ENCODE data around the gene PLCB2.

The PLCB2 gene

DNA sequence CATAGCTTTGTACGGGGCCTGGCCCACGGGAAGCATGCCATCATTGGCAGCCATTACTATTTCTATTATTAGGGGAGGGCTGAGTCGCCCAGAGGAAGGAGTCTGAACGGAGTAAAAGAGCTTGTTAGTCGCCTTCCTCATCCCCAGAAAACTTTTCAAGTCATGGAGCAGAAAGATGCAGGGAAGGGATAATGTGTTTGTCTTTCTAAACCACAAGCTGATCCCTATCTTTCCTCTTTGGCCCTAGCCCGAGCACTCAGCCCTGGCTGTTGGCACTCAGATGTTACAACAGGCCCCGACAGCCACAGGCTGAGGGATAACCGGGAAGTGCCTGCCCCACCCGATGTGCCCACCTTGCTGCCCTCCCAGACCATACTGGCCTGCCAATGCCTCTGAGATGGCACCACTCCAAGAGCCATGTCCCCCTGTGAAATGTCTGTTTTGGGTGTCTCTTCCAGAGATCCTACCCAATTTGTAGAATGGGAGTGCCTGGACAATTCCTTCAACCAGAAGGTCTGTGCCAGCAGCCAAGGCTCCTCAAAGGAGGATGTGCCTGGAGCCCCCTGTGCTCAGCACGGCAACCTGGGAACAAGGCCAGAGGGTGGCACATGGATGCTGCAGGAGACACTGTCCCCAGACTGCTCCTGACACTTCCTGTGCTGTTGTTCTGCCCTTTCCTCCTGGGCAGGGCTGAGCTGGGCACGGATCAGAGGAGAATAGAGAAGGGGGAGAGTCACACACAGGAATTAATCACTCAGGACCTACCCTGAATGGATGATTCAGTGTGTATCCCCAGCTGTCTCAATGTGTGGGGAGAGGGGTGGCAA is 58.0 kb downstream of the PLCB2 start:
- H3K36me3 Mint-ChIP-seq: no peaks in the 10 kb centered on the region
- peaks cover 20% of the 10 kb centered on the region for H3K27me3 Mint-ChIP-seq
- H3K4me1 Mint-ChIP-seq: peaks cover 6% of the 10 kb centered on the region
- H3K9me3 Mint-ChIP-seq: no peaks in the 10 kb centered on the region
- H3K27ac Mint-ChIP-seq: no peak overlapping the region
- no peak overlapping the region for H3K4me3 Mint-ChIP-seq

GRCh38 chr15:40248006-40248783 is 59.5 kb downstream of the PLCB2 start:
- no peak overlapping the region for H3K27ac Mint-ChIP-seq
- no peaks in the 10 kb centered on the region for H3K36me3 Mint-ChIP-seq
- no peak overlapping the region for H3K4me3 Mint-ChIP-seq
- H3K4me1 Mint-ChIP-seq: peaks cover 4% of the 10 kb centered on the region
- H3K9me3 Mint-ChIP-seq: no peaks in the 10 kb centered on the region
- peaks cover 8% of the 10 kb centered on the region for H3K27me3 Mint-ChIP-seq

DNA sequence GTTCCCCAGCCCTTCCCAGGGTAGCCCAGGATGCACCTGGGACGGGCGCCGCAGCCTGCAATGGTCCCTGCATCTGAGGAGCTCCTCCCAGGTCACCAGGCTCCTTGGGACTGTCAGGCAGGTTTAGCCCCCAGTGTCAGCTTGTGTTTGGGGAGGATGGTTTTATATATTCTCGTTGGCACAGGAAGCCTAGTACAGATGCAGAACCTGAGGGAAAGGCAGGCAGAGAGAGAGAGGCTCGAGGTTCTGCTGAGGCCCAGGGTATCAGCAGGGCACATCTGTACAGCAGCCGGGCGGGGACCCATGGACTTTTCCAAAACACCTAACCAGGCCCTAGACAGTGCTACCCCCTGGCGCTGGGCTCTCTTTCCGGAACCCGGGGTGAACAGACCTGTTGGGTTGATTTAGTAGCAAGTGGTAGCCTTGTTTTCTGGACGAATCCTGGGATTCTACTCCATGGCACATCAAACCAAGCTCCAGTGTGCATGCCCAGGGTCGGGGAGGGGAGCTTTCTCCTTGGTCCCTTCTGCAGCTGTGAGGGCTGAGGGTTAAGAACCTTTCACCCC is 60.2 kb downstream of the PLCB2 start:
- Mint-ChIP-seq H3K9me3 (no peaks in the 10 kb centered on the region), H3K36me3 (no peaks in the 10 kb centered on the region), H3K27me3 (peaks cover 5% of the 10 kb centered on the region), H3K4me1 (no peaks in the 10 kb centered on the region), H3K4me3 (no peak overlapping the region), H3K27ac (no peak overlapping the region)

- Mint-ChIP-seq H3K36me3 (no peaks in the 10 kb centered on the region), H3K4me1 (no peaks in the 10 kb centered on the region), H3K4me3 (no peak overlapping the region), H3K27ac (no peak overlapping the region), H3K9me3 (no peaks in the 10 kb centered on the region), H3K27me3 (peaks cover 5% of the 10 kb centered on the region)
These were observed 61.0 kb downstream of the PLCB2 start for GRCh38 chr15:40246496-40247280.

GRCh38 chr15:40245666-40246450 is 61.9 kb downstream of the PLCB2 start:
- Mint-ChIP-seq H3K9me3 (no peaks in the 10 kb centered on the region), H3K36me3 (no peaks in the 10 kb centered on the region)

DNA sequence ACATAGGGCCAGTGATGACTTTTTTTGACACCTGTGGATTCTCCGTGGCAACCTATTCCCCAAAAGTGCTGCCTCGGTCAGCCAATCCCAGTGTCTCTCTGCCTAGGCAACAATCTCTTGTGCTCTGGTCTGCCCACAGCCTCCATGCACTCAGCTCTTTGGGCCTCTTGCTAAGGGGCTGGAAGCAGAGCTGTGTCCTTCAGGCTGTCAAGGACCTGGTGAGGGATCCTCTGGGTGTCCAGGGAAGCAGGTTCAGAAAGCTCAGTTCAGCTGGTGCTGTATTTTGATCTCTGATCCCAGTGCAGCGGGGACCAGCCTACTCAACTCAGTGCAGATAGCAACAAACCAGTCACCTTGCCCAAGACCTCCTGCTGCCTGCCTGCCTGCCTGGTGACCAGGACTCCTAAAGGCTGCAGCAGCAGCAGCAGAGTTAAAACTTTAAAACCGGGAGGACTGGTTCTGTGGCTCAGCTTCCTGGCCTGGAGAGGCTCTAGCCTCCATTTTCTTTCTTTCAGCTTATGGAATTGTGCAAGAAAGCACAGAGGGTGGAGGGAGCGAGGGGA is 62.7 kb downstream of the PLCB2 start:
- H3K4me3 Mint-ChIP-seq: no peak overlapping the region
- H3K9me3 Mint-ChIP-seq: no peaks in the 10 kb centered on the region
- no peaks in the 10 kb centered on the region for H3K36me3 Mint-ChIP-seq
- H3K27me3 Mint-ChIP-seq: peaks cover 2% of the 10 kb centered on the region
- no peaks in the 10 kb centered on the region for H3K4me1 Mint-ChIP-seq
- H3K27ac Mint-ChIP-seq: no peak overlapping the region

More at GRCh38 chr15:40245666-40246450, 61.9 kb downstream of the PLCB2 start:
- H3K4me1 Mint-ChIP-seq: no peaks in the 10 kb centered on the region
- H3K27ac Mint-ChIP-seq: no peak overlapping the region
- H3K4me3 Mint-ChIP-seq: no peak overlapping the region
- peaks cover 2% of the 10 kb centered on the region for H3K27me3 Mint-ChIP-seq

DNA sequence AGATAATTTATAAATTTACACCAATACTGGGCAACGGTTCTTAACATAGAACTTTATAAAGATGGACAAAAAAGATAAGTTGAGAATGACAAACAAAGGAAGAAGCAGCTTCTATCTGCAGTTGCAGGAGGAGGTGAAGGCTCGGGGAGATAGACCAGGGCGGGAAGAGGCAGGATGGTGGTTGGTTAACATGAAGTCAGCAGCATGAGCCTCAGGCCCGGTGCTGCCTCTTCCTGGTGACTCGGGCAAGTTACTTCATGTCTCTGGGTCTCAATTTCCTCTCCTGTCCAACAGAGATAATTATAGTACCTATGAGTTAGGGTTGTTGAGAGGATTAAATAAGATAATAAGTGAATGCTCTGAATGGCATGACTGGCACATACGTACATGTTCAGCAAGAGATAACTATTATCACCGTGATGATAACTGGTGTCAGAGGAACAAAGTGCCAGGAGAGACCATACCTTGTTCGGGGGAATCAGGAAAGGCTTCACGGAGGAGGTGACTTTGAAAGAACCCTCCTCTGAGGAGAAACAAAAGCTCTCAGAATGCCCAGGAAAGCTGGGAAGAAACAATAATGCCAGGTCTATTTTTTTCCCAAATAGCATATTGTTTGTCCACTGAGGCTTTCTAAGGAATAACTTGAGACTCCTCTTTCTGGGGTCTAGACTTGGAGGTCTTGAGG is 64.5 kb downstream of the PLCB2 start:
- no peaks in the 10 kb centered on the region for H3K9me3 Mint-ChIP-seq
- H3K27me3 Mint-ChIP-seq: peaks cover 9% of the 10 kb centered on the region
- peaks cover under 1% of the 10 kb centered on the region for H3K36me3 Mint-ChIP-seq
- H3K4me1 Mint-ChIP-seq: peaks cover 7% of the 10 kb centered on the region
- H3K4me3 Mint-ChIP-seq: no peak overlapping the region
- H3K27ac Mint-ChIP-seq: no peak overlapping the region

GRCh38 chr15:40242601-40243000 is 65.1 kb downstream of the PLCB2 start:
- peaks cover 15% of the 10 kb centered on the region for H3K27me3 Mint-ChIP-seq
- no peaks in the 10 kb centered on the region for H3K9me3 Mint-ChIP-seq
- no peak overlapping the region for H3K27ac Mint-ChIP-seq
- H3K4me3 Mint-ChIP-seq: no peak overlapping the region
- H3K36me3 Mint-ChIP-seq: peaks cover 2% of the 10 kb centered on the region
- peaks cover 11% of the 10 kb centered on the region for H3K4me1 Mint-ChIP-seq

DNA sequence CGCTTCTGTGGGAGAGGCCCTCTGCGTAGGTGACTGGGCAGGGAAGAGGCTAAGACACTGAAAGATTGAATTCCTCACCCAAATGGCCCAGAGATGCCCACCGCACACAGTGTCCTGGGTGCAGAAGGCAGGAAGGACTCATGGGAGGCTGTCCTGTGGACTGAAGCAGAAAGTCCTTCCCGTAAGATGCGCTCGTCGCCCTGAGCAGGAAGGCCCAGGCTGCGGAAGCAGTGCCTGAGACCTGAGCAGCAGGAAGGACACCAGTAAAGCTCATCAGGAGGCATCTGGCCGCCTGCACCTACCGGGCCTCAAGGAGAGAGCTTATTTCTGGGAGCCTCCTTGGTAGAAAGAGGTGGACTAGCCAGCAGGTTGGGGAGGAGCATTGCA is 65.5 kb downstream of the PLCB2 start:
- no peak overlapping the region for H3K4me3 Mint-ChIP-seq
- no peaks in the 10 kb centered on the region for H3K9me3 Mint-ChIP-seq
- peaks cover 2% of the 10 kb centered on the region for H3K36me3 Mint-ChIP-seq
- H3K4me1 Mint-ChIP-seq: peaks cover 11% of the 10 kb centered on the region
- no peak overlapping the region for H3K27ac Mint-ChIP-seq
- H3K27me3 Mint-ChIP-seq: peaks cover 15% of the 10 kb centered on the region

DNA sequence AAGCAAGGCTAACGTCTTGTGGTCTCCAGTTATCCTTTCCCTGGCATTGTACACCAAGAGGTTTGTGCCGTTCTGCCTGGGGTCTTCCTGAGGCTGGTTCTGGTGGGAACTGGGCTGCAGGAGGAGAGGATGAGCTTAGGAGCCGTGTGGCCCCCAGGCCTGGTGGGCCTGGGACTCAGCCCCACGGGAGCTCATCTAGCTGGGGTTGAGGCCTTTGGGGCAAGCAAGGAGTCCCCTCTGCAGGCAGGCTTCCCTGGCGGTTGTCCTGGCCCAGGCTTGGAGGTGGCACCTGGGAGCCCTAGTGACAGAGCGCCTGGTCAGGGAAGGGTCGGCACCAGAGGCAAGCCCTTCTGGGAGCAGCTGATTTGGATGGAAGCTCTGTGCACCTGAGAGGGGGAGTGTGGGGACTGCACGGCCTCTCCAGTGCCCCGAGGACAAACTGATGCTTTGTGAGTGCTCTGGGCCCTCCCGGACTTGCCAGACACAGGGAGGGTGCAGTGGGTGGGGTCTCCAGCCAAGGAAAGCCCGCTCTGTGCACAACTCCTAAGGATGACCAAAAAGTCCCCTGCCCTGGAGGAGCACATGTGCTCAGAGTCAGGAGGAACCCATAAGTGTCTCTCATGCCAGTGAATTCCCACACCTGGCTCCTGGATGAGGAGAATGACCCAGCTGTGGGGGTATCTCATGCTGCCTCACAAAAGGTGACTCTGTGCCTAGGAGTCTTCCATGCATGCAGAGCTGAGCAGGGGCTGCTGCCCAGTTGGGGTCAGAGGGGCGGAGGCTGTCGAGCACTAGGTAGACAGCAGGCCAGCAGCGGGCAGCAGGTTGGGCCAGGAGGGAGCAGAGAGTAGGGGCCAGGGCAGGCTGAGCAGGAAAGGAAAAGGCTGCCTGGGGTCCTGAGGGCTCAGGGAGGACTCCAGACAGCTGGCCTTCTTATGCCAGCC is 66.2 kb downstream of the PLCB2 start:
- Mint-ChIP-seq H3K9me3 (no peaks in the 10 kb centered on the region), H3K4me3 (no peak overlapping the region), H3K27me3 (peaks cover 15% of the 10 kb centered on the region), H3K27ac (no peak overlapping the region), H3K4me1 (peaks cover 11% of the 10 kb centered on the region), H3K36me3 (peaks cover 2% of the 10 kb centered on the region)

DNA sequence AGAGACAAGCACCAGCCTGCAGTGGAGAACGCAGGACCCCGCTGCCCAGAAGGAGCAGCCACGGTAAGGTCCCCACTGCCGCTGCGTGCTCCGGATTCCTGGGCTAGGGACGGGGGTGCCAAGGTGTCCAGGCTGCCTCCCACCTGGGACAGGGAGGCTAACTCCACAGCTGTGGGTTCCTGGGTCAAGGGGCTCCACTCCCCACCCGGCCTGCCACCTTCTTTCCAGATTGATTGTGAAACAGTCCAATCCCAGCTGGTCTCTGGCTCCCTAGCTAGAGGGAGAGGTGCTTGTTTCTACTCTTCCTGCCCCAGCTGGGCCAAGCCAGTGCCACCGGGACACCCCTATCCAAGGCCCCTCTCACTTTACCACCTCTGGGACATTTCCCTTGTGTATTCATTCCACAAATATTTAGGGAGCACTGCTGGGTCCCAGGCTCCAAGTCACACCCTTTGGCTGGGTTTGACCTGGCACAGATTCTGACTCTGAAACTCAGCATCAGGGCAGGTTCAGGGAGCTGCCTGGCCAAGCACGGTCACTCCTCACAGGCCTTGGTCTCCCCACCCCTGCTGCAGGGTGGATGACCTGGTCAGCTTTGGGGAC is 67.0 kb downstream of the PLCB2 start:
- Mint-ChIP-seq H3K4me1 (peaks cover 11% of the 10 kb centered on the region), H3K4me3 (no peak overlapping the region), H3K9me3 (no peaks in the 10 kb centered on the region), H3K27ac (no peak overlapping the region), H3K36me3 (peaks cover 2% of the 10 kb centered on the region), H3K27me3 (peaks cover 15% of the 10 kb centered on the region)

DNA sequence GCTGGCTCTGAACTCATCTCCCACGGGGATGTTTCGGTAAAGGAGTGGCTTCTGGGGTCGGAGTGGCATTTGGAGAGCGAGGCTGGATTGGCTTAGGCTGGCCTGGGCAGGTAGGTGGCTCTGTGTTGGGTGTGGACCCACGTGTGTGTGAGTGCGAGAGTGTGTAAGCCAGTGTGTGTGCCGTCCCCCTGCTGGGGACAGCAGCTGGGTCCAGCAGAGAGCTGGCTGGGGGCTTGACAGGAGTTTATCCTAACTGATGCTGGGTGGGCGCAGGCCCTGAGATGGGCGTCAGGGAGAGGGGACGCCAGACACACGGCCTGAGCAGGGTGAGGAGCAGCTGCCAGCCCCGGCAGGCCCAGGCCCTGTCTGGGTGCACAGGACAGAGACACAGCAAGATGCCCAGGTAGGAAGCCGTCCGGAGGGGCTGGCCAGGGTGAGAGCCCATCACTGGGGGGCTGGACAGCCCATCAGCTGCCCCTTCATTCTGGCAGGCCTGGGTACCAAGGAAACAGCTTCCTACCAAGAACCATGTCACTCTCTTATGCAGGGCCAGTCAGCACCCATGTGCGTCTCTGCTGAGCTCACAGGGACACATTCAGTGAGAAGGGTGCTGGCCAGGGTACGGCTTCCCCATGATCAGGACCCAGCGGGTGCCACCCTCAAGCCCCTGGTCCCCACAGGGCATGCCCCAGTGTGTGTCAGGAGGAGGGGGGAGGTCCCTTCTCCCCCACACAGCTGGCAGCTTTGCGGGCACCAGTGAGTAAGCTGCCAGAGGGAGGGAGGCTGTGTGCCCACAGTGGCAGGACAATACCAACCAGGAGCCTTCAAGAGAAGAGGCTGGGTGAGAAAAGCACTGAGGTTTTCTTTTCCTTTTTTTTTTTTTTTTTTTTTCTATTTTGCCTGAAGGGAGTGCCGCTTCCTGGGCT is 67.8 kb downstream of the PLCB2 start:
- no peak overlapping the region for H3K4me3 Mint-ChIP-seq
- no peaks in the 10 kb centered on the region for H3K9me3 Mint-ChIP-seq

More for the DNA sequence above, 67.8 kb downstream of the PLCB2 start:
- Mint-ChIP-seq H3K27ac (no peak overlapping the region), H3K4me1 (peaks cover 11% of the 10 kb centered on the region), H3K27me3 (peaks cover 15% of the 10 kb centered on the region), H3K36me3 (peaks cover 2% of the 10 kb centered on the region)

All from activated naive CD4-positive, alpha-beta T cell treated with anti-CD3 and anti-CD28 coated beads, Interleukin-2, amount 50 U/mL, for 24 hours (primary cell).